HG02870 (cell line): Measurements from ENCODE around the gene GPATCH3.
"Not testable (repeated sequence)": the region's sequence is repeated elsewhere in the genome, so short reads cannot be mapped to it uniquely, and the experiment has no call there.

Experiments used
- ATAC-seq: cut with Tn5 transposase; IDR thresholded peaks from one replicate; pipeline ENCODE4 v1.9.1; 2021; ENCODE audit warnings: mild to moderate bottlenecking, moderate library complexity; ENCODE audit not compliant: unreplicated experiment

GPATCH3 gene

DNA sequence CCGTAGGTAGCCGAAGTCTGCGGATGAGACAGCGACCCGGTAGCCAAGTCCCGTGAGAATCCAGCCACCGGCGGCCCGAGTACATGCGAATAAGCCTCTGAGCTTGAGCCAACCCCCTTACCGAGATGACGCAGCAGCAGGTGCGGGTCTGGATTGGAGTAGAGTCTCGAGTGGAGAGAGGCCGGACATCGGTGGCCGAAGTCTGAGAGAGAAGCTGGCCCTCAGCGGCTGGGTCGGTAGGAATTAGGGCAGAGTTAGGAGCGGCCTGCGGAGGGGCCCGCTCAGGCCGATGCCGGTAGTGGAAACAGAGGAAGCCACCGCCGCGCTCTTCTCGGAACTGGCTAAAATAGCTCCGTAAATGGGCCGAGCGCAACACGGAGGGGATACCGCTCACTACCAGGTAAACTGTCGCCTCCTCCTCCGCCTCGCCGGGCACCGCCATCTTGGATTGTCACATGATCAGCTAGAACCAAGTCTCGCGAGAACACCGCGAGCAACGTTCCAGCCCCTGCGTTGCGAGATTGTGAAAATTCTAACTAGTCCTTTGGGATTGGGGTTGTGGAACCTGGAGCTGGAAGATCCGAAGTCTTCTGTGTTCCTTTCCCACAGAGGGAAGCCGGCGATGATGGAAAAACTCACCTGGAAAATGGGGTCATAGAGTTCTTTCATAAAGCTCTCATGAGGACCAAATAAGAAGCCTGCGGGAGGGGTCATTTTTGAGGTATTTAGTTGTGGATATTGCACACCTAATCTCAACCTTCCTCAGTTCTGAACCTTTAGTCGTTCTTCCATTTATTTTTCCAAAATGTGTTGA lies at the start of gene GPATCH3:
TSS of gene GPATCH3 (minus strand) at position 467 of the 814 bp plus-strand sequence. CDS start at position 442, 25 bp downstream.
- ATAC-seq = peak; percentile 61

DNA sequence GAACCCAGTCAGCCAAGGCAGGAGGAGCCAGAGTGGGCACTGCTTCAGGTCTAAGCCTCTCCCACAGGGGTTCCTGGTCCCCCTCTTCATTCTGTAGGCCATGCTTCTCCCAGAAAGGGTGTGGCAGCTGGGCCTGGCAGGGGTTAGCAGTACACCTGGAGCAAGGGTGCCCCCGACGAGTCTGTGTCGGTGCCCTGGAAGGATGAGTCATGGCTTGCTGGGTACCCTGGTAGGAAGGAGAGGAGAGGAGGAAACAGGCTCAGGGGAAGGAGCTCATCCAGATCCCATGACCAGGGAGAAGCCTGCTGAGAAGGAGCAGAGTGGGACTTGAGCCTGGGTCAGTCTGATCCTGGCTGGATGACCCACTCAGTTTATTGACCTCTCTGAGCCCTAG lies 49.7 kb upstream of the GPATCH3 start:
- ATAC-seq = no peak

DNA sequence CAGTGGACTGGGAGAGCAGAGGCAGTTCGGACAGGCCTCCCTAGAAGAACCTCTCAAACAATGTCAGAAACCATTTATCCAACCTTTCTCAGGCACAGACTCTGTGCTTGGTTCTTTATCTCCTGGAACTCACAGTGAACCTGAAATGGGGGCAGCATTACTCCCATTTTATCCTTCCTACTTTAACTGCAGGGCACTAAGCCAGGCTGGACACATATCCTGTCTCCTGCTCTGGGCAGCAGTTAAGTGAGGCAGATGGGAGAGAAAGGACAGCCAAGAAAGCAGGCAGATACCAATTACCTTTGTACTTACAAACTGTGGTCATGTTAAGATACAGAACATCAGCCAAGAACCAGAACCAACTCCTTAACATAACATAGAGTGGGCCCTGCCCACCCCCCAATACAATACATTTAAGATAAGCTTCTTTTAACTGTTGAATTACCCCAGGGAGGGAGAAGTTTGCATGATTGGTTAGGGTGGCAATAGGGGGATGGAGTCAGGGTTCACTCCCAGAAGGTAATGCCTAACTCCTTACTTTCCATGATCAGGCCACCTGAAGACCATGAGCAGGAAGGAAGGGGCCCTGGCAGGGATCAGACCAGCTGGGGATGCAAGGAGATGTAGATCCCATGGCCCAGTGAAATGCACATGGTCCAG lies 49.1 kb upstream of the GPATCH3 start:
- ATAC-seq = no peak

GRCh38 chr1:26948725-26949057 lies 48.4 kb upstream of the GPATCH3 start:
- not testable (repeated sequence) for ATAC-seq

- ATAC-seq = no peak
Observed at GRCh38 chr1:26946270-26946669, 46.0 kb upstream of the GPATCH3 start.

DNA sequence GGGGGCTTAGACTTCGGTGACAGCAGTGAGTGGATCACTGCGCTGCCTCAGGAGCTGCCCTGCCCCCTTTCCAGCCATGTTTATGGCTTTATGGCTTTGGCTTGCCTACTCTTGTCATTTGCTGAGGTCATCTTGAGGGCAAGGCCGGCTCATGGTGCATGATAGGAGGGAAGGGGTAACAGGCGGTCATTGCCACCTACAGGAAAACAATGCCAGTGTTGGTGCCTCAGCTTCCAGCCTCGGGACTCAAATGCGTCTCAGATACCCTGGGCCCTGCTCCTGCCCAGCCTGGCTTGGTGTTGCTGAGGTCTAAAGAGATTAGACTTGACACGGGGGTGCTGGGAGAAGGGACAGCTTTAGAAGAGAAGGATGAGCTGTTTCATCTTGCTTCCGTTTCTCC lies 45.5 kb upstream of the GPATCH3 start:
- no peak for ATAC-seq

DNA sequence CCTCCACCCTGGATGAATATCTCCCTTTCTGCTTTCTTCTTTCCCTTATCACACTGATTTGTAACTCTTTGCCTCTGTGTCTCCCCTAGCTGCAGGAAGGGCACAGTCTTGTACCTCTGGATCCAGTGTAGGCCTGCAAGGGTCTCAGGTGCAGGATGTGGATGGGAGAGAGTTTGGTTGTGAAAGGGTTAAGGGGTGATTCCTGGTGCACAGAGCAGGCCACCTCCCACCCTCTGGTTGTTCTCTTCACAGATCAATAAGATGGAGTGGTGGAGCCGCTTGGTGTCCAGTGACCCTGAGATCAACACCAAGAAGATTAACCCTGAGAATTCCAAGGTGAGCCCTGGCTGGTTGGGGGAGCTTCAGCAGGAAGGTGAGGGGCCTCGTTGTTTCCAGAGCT lies 44.9 kb upstream of the GPATCH3 start:
- no peak for ATAC-seq

DNA sequence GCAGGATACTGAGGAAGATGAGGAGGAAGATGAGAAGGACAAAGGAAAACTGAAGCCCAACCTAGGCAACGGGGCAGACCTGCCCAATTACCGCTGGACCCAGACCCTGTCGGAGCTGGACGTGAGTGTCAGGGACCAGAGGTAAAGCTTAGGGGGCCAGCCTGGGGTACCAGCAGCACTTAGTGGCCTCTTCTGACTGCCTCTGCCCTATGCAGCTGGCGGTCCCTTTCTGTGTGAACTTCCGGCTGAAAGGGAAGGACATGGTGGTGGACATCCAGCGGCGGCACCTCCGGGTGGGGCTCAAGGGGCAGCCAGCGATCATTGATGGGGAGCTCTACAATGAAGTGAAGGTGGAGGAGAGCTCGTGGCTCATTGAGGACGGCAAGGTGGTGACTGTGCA lies 42.4 kb upstream of the GPATCH3 start:
- no peak for ATAC-seq

DNA sequence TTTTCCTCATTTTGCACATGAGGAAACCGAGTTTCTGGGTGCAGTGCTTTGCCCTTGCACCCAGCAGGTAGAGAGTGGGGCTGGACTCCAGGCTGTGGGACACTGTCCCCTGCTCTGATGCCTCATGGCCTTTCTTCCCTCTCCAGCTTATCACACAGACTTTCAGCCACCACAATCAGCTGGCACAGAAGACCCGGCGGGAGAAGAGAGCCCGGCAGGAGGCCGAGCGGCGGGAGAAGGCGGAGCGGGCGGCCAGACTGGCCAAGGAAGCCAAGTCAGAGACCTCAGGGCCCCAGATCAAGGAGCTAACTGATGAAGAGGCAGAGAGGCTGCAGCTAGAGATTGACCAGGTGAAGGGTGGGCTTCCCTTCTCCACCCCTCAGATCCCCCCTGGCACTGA lies 41.0 kb upstream of the GPATCH3 start:
- ATAC-seq = no peak

GRCh38 chr1:26938659-26939025 lies 38.4 kb upstream of the GPATCH3 start:
- no peak for ATAC-seq

GRCh38 chr1:26938004-26938658 lies 37.9 kb upstream of the GPATCH3 start:
- ATAC-seq = no peak

- no peak for ATAC-seq
Observed at GRCh38 chr1:26936823-26937222, 36.6 kb upstream of the GPATCH3 start.

GRCh38 chr1:26932531-26932930 lies 32.3 kb upstream of the GPATCH3 start:
- ATAC-seq = no peak

DNA sequence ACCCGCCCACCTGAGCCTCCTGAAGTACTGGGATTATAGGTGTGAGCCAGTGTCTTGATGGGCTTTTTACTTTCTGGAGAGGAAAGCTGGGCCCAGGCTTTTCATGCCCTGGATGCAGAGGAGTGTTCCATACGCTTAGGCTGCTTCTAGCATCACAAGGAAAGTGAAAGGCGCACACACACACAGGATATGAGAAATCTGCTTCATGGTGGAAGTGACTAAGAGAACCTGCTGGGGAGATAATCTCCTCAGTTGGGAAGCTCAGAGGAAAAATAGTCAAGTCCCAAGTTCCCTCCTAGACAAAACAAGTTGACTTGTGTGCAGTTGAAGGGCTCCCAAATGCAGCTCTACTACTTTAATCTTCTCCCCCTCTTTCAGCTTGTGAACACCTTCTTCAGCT lies 23.4 kb upstream of the GPATCH3 start:
- no peak for ATAC-seq

- no peak for ATAC-seq
Observed at GRCh38 chr1:26922901-26923300, 22.6 kb upstream of the GPATCH3 start.

DNA sequence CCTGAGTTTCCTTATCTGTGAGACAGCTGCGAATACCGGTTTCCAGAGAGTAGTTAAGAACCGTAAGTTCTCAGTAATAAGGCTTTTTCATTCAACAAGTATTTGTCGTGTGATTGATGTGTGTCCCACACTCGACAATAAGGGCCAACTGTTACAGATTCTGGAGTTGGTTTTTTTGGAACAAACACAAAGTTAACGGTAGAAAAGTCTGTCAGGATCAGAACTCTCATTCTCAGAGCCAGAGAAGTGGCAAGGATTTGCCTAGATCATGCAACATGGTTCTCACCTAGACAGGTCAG lies 22.1 kb upstream of the GPATCH3 start:
- ATAC-seq = no peak

- ATAC-seq = peak; percentile 95
Observed at GRCh38 chr1:26921540-26922430, 21.5 kb upstream of the GPATCH3 start, which contains the start of gene NUDC. TSS of gene NUDC (plus strand) at chr1:26921743. CDS start at chr1:26921849, 106 bp downstream.

DNA sequence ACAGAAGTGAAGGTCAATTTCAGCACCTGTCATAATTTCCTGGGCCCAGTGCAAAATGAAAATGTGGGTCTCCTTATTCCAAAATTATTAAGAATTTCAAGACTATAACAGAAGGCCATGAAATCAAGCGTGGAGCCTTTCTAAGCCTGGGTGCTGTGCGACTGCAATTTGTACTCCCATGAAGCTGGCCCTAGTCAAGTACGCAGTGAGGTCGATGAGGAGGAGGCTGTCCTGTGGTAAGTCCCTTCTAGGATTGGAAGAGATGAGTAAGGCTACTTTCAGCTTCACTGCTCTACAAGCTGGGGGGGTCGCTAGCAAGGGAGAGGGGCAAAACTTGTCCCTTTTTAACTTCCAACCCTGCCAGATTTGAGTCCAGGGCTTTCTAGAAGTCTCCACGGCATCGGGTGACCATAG lies 20.9 kb upstream of the GPATCH3 start:
- ATAC-seq = no peak

GRCh38 chr1:26915204-26915842 lies 15.1 kb upstream of the GPATCH3 start:
- no peak for ATAC-seq

DNA sequence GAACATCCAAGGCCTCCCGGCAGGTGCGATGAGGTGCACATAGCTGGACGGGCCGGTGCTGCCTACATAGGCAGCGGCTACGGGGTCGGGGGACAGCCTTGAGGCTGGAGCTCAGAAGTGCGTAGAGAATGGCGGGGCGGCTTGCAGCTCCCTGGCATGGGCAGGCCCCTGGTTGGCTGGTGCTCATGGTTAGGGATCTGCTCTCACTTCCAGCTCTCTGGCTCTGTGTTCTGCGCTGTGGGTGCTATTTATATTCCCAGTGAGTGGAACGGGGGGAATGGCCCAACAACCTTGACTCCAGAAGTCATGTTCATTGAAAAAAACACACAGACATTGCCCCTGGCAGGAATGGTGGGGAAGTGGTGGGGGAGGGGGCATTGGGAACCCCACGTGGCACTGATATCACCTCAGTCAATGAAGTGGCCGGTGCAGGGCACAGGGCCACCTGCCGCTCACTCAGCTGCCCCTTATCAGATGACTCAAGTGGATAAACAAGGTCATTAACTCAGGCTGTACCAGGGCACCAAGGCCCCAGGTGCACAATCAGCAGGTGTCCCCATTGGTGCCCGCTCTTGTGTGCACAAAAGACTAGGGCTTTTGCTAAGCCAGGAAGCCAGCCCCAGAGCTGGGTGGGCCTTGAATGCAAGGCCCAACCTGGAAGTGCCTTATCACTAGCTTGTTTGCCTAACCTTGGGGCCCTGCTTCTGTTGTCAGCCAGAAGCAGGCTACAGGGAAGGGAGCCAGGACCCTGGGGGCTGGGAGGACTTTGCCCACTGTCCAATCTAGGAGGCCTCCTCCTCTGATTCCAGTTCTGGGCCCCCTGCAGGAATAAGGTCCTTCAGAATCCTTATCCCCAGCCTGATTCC lies 13.7 kb upstream of the GPATCH3 start, which contains the start of gene NR0B2:
TSS of gene NR0B2 (minus strand) at position 222 of the 866 bp plus-strand sequence. CDS start at position 187, 35 bp downstream.
- no peak for ATAC-seq
